ENCODE data around the gene FAM50B.
"Not testable (repeated sequence)": the region's sequence is repeated elsewhere in the genome, so short reads cannot be mapped to it uniquely, and the experiment has no call there.

The FAM50B gene

GRCh38 chr6:3849681-3850450 lies 693 bp downstream of the FAM50B start:
- Mint-ChIP-seq H3K4me1 (peaks cover 25% of the 10 kb centered on the region), H3K27me3 (no peaks in the 10 kb centered on the region), H3K4me3 (peak overlapping the region; percentile 76), H3K36me3 (peaks cover 11% of the 10 kb centered on the region), H3K27ac (peak overlapping the region; percentile 73), H3K9me3 (no peaks in the 10 kb centered on the region)
- no peak for DNase-seq
- CTCF ChIA-PET: interaction anchor here (1.0 to 3.1 kb wide), 17 partner anchors 11 to 209 kb away, joined by 3 to 37 read pairs (median 5); no protein-coding TSS in a partner anchor

- no peaks in the 10 kb centered on the region for H3K9me3 Mint-ChIP-seq
- no peak overlapping the region for H3K27ac Mint-ChIP-seq
- CTCF ChIA-PET: interaction anchor here (1.1 to 2.5 kb wide), 3 partner anchors 11 to 128 kb away, joined by 5 to 11 read pairs (median 6); no protein-coding TSS in a partner anchor
- no peaks in the 10 kb centered on the region for H3K27me3 Mint-ChIP-seq
- H3K4me3 Mint-ChIP-seq: peak overlapping the region; percentile 16
- no peak for DNase-seq
- peaks cover 11% of the 10 kb centered on the region for H3K36me3 Mint-ChIP-seq
- H3K4me1 Mint-ChIP-seq: peaks cover 25% of the 10 kb centered on the region
Observed at GRCh38 chr6:3850451-3851203, 1.5 kb downstream of the FAM50B start.

GRCh38 chr6:3851839-3852238 lies 2.7 kb downstream of the FAM50B start:
- Mint-ChIP-seq H3K36me3 (peaks cover 11% of the 10 kb centered on the region), H3K27me3 (no peaks in the 10 kb centered on the region), H3K4me1 (peaks cover 25% of the 10 kb centered on the region), H3K4me3 (no peak overlapping the region), H3K9me3 (no peaks in the 10 kb centered on the region), H3K27ac (no peak overlapping the region)
- CTCF ChIA-PET: interaction anchor here (1.1 to 1.6 kb wide), 3 partner anchors 81 to 127 kb away, joined by 4 to 6 read pairs (median 5); no protein-coding TSS in a partner anchor
- DNase-seq: no peak

- no peak overlapping the region for H3K27ac Mint-ChIP-seq
- H3K4me1 Mint-ChIP-seq: peaks cover 21% of the 10 kb centered on the region
- no peak for DNase-seq
- no peaks in the 10 kb centered on the region for H3K9me3 Mint-ChIP-seq
- no peak overlapping the region for H3K4me3 Mint-ChIP-seq
- peaks cover 11% of the 10 kb centered on the region for H3K36me3 Mint-ChIP-seq
- no peaks in the 10 kb centered on the region for H3K27me3 Mint-ChIP-seq
- CTCF ChIA-PET: interaction anchor here (1.6 kb wide), 1 partner anchor 80 kb away, joined by 4 read pairs; no protein-coding TSS in a partner anchor
Observed at GRCh38 chr6:3852391-3852790, 3.2 kb downstream of the FAM50B start.

GRCh38 chr6:3855866-3856265 lies 6.7 kb downstream of the FAM50B start:
- CTCF ChIA-PET: no interaction called here
- Mint-ChIP-seq H3K4me3 (no peak overlapping the region), H3K27ac (no peak overlapping the region), H3K27me3 (peaks cover 15% of the 10 kb centered on the region), H3K4me1 (peaks cover under 1% of the 10 kb centered on the region), H3K36me3 (peaks cover 2% of the 10 kb centered on the region), H3K9me3 (no peaks in the 10 kb centered on the region)
- no peak for DNase-seq

GRCh38 chr6:3856576-3856975 lies 7.4 kb downstream of the FAM50B start:
- no peaks in the 10 kb centered on the region for H3K4me1 Mint-ChIP-seq
- no peak overlapping the region for H3K27ac Mint-ChIP-seq
- no peaks in the 10 kb centered on the region for H3K9me3 Mint-ChIP-seq
- DNase-seq: no peak
- H3K27me3 Mint-ChIP-seq: peaks cover 22% of the 10 kb centered on the region
- H3K4me3 Mint-ChIP-seq: no peak overlapping the region
- CTCF ChIA-PET: no interaction called here
- H3K36me3 Mint-ChIP-seq: no peaks in the 10 kb centered on the region

GRCh38 chr6:3857468-3858456 lies 8.6 kb downstream of the FAM50B start:
- no peak for DNase-seq
- Mint-ChIP-seq H3K36me3 (no peaks in the 10 kb centered on the region), H3K27me3 (peaks cover 29% of the 10 kb centered on the region), H3K27ac (no peak overlapping the region), H3K9me3 (no peaks in the 10 kb centered on the region), H3K4me3 (no peak overlapping the region), H3K4me1 (no peaks in the 10 kb centered on the region)
- CTCF ChIA-PET: no interaction called here

GRCh38 chr6:3859878-3860552 lies 10.8 kb downstream of the FAM50B start:
- CTCF ChIA-PET: interaction anchor here (3.0 kb wide), 1 partner anchor 11 kb away, joined by 11 read pairs; the partner anchor contains the start of gene FAM50B
- H3K27me3 Mint-ChIP-seq: peaks cover 29% of the 10 kb centered on the region
- H3K27ac Mint-ChIP-seq: no peak overlapping the region
- no peaks in the 10 kb centered on the region for H3K36me3 Mint-ChIP-seq
- no peaks in the 10 kb centered on the region for H3K4me1 Mint-ChIP-seq
- H3K4me3 Mint-ChIP-seq: no peak overlapping the region
- no peaks in the 10 kb centered on the region for H3K9me3 Mint-ChIP-seq
- DNase-seq: no peak

GRCh38 chr6:3861424-3861823 lies 12.3 kb downstream of the FAM50B start:
- no peak overlapping the region for H3K27ac Mint-ChIP-seq
- H3K4me1 Mint-ChIP-seq: no peaks in the 10 kb centered on the region
- H3K4me3 Mint-ChIP-seq: no peak overlapping the region
- CTCF ChIA-PET: interaction anchor here (3.0 kb wide), 1 partner anchor 12 kb away, joined by 11 read pairs; the partner anchor contains the start of gene FAM50B
- H3K27me3 Mint-ChIP-seq: peaks cover 34% of the 10 kb centered on the region
- H3K9me3 Mint-ChIP-seq: peaks cover 4% of the 10 kb centered on the region
- H3K36me3 Mint-ChIP-seq: no peaks in the 10 kb centered on the region
- no peak for DNase-seq

- no peak overlapping the region for H3K4me3 Mint-ChIP-seq
- CTCF ChIA-PET: interaction anchor here (3.0 kb wide), 1 partner anchor 13 kb away, joined by 11 read pairs; the partner anchor contains the start of gene FAM50B
- H3K27ac Mint-ChIP-seq: no peak overlapping the region
- no peak for DNase-seq
- H3K27me3 Mint-ChIP-seq: peaks cover 34% of the 10 kb centered on the region
- no peaks in the 10 kb centered on the region for H3K36me3 Mint-ChIP-seq
- H3K9me3 Mint-ChIP-seq: peaks cover 4% of the 10 kb centered on the region
- H3K4me1 Mint-ChIP-seq: no peaks in the 10 kb centered on the region
Observed at GRCh38 chr6:3862038-3862437, 12.9 kb downstream of the FAM50B start.

- H3K36me3 Mint-ChIP-seq, H3K27ac Mint-ChIP-seq, H3K4me3 Mint-ChIP-seq, DNase-seq, CTCF ChIA-PET, H3K9me3 Mint-ChIP-seq: not testable (repeated sequence)
- peaks cover 11% of the 10 kb centered on the region for H3K4me1 Mint-ChIP-seq
- H3K27me3 Mint-ChIP-seq: peaks cover 28% of the 10 kb centered on the region
Observed at GRCh38 chr6:3863322-3863721, 14.1 kb downstream of the FAM50B start.

- Mint-ChIP-seq H3K27ac (no peak overlapping the region), H3K36me3 (no peaks in the 10 kb centered on the region)
- CTCF ChIA-PET: no interaction called here
Observed at GRCh38 chr6:3865463-3865862, 16.3 kb downstream of the FAM50B start.

More at GRCh38 chr6:3865463-3865862, 16.3 kb downstream of the FAM50B start:
- DNase-seq: no peak
- Mint-ChIP-seq H3K27me3 (peaks cover 23% of the 10 kb centered on the region), H3K9me3 (peaks cover 4% of the 10 kb centered on the region), H3K4me1 (peaks cover 23% of the 10 kb centered on the region), H3K4me3 (no peak overlapping the region)

Measured in activated naive CD4-positive, alpha-beta T cell treated with anti-CD3 and anti-CD28 coated beads, Interleukin-2, amount 10 ng/mL, durations not matched to agents 7 days and 5 days (primary cell).